GM12892 (cell line): ENCODE measurements around the gene CHST3.

Experiments
- DNase-seq: peaks from one replicate; pipeline ENCODE4 v3.0.0; 2011; ENCODE audit not compliant: insufficient read length
- FAIRE-seq: peaks from 2 replicates; lab custom pipeline; 2011; peaks lifted over from hg19 to GRCh38; lab: Jason Lieb, UNC
- POLR2A ChIP-seq: IDR thresholded peaks from 2 replicates; pipeline ENCODE4 v1.6.1; 2011; ENCODE audit warnings: low read depth, low read length, control low read depth
- POLR2AphosphoS5 ChIP-seq: IDR thresholded peaks from 2 replicates; pipeline ENCODE4 v1.6.1; 2011; ENCODE audit warnings: low read depth, low read length, control low read depth
- TAF1 ChIP-seq: IDR thresholded peaks from 2 replicates; pipeline ENCODE4 v1.6.1; 2011; ENCODE audit warnings: low read depth, mild to moderate bottlenecking, control low read depth, low read length, borderline replicate concordance

The CHST3 gene

DNA sequence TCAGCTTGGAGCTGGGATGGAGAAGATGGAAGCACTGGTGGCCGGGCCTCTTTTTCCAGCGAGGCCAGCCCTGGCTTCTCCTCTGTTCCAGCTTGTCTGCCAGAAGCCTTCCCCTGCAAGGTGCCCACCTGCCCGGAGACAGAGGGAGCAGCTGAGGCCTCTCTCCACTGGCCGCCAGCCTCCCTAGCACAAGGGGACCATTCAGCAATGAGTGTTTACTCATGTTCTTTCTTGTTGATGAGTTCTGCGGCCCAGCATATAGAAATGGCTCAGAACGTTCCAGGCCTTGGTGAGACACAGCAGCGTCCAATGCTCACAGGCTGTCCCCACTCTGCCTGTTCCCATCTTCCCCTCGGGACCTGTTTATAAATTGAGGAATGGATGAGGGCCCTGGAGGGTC is 47.3 kb downstream of the CHST3 start:
- no peak for FAIRE-seq
- TF ChIP-seq TAF1 (no peak), POLR2A (no peak), POLR2AphosphoS5 (no peak)
- DNase-seq: no peak

DNA sequence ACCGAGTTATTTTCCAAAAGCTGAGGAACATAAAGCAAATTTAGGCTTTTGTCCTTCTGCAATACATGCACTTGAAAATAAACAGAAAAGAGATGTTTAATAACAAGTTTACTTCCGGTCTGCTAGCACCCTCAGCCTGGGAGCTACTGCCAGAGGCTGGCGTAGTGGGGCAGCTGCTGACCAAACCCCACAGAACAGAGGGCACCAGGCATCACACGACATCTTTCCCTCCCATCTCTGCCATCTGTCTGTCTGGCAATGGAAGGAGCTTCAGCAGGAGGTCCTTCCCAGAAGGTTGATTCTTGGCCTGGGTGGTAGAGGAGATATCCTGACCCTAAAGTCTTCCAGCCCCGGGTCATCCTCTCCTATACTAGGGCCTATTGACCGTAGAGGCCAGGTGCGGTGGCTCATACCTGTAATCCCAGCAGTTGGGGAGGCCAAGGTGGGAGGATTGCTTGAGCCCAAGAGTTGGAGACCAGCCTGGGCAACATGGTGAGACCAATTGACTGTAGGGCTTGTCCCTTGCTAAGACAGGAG is 47.8 kb downstream of the CHST3 start:
- DNase-seq (no peak), FAIRE-seq (no peak)
- TF ChIP-seq POLR2AphosphoS5: no peak
- TF ChIP-seq TAF1: no peak
- TF ChIP-seq POLR2A: no peak

DNA sequence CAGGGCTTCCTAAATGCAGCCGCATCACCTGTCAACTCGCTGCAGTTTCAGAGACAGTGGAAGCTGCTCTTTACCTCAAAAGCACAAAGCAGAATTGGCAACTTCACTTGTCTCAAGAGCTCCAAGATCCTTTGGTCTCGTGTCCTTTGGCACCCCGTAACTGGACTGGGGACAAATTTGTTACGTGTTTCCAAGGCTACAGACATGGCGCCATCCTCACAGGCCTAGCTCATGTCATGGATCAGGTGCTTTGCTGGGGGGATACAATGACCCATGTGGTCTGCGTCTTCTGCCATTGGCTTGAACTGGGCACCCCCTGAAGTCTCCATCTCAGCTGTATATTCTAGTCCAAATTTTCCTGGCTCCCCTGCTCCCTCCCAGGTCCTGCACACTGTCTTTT is 48.6 kb downstream of the CHST3 start:
- FAIRE-seq (no peak), DNase-seq (no peak)
- TF ChIP-seq POLR2AphosphoS5 (no peak), POLR2A (no peak), TAF1 (no peak)

DNA sequence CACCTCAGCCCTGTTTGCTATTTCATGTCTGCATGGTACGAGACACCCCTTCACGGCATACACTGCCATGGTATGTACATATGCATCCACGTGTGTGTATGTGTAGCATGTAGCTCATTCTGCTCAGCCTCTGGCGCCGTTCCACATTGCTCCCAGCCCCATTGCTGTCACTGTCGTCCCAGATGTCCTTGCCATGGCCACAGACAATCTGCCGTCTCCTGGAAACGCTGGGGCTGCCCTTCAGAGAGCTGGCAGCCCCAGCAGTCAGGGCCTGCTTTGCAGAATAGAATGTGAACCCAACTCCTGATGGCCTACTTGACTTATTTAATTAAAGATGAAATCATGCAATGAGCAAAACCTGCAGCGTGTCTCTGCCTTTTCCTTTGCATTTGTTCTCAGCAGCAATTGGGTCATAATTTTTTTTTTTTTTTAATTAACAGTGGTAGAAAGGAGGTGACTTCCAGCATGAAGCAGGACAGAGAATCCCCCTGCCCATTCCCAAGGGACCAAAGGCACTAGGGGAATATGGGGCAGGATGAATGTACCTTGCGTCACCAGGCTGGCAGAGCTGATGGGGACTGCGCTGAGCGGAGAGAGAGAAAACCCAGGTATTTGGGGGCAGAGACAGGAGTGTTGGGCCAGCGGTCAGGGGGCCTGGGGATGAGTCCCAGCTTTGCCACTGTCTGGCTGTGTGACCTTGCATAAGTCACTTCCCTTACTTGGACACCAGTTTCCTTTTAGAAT is 49.2 kb downstream of the CHST3 start:
- TF ChIP-seq POLR2AphosphoS5: no peak
- no peak for TF ChIP-seq TAF1
- TF ChIP-seq POLR2A: no peak
- no peak for FAIRE-seq
- DNase-seq: no peak

DNA sequence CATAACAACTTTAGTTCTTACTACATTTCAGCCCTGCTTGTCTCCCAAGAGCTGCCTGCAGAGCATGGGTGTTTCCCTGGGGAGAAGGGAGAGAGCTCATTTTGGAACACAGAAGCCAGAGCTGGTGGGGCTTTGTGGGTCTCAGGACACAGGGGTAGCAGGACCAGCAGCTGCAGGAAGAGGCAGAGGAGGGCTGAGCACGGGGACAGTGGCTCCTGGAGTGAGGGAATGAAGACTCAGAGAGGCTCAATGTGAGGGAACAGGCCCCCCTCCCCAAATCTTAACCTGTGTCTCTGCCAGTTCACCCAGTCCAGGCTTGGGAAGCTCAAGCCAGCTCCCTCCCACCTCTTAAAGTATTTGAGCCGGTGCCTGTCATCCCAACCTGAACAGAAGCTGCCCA is 50.0 kb downstream of the CHST3 start:
- no peak for TF ChIP-seq POLR2A
- no peak for TF ChIP-seq POLR2AphosphoS5
- TF ChIP-seq TAF1: no peak
- no peak for FAIRE-seq

DNA sequence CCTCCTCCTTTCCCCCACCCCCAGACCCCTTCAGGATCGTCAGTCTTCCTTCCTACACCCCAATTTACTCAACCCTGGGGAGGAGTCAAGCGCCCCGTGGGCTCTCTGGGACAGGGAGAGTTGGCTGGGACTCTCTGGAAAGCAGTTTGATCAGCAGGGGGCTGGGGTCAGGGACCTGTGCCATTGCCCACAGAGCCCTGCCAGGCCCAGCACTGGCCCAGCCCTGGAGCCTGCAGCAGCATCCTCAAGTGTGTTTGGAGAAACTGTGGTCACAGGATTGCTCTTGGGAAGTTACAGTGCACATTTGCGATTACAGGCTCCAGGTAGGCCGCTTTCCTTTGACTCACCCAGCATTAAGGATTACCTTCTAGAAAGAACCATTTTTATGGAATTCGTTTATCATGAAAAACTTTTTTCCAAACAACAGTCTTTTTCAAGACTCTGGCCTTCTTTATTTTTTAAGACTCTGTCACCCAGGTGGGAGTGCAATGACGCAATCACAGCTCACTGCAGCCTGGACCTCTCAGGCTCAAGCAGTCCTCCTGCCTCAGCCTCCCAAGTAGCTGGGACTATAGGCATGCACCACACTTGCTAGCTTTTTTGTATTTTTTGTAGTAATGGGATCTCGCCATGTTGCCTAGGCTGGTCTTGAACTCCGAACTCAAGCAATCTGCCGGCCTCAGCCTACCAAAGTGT is 50.7 kb downstream of the CHST3 start:
- FAIRE-seq (no peak), DNase-seq (no peak)
- no peak for TF ChIP-seq POLR2A
- no peak for TF ChIP-seq POLR2AphosphoS5
- TF ChIP-seq TAF1: no peak

More for the DNA sequence above, 50.0 kb downstream of the CHST3 start:
- no peak for DNase-seq

DNA sequence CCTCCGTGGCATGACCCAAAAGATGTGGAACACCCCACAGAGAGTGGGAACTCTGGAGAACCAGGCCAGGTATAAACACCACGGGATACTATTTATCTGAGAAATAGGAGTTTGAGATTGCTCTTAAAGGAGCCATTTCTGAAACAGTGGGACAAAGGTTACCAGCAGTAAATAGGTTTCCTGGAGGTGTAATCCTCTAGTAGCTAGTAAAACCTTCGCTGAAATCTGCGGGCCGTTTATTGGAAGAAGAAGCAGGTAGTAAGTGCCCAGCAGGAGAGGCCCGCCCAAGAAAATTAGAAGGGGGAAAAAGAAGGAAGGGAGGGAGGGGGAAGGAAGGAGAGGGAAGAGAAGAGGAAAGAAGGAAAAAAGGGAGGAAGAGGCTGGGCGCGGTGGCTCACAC is 51.6 kb downstream of the CHST3 start:
- TF ChIP-seq POLR2A (no peak), POLR2AphosphoS5 (no peak), TAF1 (no peak)
- no peak for DNase-seq
- FAIRE-seq: no peak

DNA sequence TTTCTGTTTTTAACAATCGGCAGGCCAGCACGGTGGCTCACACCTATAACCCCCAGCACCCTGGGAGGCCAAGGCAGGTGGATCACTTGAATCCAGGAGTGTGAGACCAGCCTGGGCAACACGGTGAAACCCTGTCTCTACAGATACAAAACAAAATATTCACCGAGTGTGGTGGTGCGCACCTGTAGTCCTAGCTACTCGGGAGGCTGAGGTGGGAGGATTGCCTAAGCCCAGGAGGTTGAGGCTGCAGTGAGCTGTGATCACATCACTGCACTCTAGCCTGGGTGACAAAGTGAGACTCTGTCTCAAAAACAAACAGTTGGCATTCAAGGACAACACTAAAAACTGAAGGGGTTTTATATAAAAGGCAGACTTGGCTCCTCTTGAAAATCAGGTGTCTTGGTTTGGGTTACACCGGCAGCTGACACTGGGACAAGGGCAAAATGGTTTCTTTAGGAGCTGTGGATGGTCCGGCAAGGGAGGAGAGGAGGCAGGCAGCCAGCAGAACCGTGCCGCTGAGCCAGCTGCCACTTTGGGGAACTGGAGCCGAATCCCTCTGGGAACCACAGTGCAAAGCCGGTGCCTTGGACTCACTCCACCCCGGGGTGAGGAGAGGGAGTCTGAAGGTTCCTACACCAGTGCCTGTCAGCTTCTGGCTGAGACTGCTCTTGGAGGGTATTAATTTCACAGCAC is 52.6 kb downstream of the CHST3 start:
- DNase-seq (no peak), FAIRE-seq (no peak)
- no peak for TF ChIP-seq POLR2A
- TF ChIP-seq TAF1: no peak
- no peak for TF ChIP-seq POLR2AphosphoS5

DNA sequence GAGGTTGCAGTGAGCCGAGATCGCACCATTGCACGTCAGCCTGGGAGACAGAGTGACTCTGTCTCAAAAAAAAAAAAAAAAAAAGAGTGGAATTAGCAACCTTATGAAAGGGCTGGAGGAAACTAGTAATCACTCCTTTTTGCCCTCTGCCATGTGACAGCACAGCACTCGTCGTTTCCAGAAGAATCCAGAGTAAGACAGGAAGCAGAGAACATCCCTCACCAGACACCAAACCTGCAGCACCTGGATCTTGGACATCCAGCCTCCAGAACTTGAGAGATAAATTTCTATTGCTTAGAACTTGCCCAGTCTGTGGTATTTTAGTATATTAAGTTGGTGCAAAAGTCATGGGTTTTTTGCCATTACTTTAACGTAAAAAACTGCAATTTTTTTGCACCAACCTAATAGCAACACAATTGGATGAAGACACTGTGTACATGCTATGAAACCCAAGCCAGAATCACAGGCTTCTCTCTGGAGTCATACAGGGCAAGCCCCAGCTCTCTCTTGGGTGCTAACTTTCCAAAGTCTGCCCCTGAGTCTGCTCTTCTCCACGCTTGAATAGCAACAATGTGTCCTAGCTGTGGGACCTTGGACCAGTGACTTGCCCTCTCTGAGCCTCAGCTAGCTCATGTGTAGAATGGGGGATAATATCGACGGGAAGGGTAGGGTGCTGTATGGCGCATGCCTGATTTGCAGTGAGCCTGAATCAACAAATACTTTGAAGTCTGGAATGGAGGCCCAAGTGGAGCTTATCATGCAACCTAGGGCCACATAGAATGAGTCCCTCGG is 55.1 kb downstream of the CHST3 start:
- FAIRE-seq (no peak), DNase-seq (no peak)
- no peak for TF ChIP-seq POLR2A
- TF ChIP-seq TAF1: no peak
- TF ChIP-seq POLR2AphosphoS5: no peak

DNA sequence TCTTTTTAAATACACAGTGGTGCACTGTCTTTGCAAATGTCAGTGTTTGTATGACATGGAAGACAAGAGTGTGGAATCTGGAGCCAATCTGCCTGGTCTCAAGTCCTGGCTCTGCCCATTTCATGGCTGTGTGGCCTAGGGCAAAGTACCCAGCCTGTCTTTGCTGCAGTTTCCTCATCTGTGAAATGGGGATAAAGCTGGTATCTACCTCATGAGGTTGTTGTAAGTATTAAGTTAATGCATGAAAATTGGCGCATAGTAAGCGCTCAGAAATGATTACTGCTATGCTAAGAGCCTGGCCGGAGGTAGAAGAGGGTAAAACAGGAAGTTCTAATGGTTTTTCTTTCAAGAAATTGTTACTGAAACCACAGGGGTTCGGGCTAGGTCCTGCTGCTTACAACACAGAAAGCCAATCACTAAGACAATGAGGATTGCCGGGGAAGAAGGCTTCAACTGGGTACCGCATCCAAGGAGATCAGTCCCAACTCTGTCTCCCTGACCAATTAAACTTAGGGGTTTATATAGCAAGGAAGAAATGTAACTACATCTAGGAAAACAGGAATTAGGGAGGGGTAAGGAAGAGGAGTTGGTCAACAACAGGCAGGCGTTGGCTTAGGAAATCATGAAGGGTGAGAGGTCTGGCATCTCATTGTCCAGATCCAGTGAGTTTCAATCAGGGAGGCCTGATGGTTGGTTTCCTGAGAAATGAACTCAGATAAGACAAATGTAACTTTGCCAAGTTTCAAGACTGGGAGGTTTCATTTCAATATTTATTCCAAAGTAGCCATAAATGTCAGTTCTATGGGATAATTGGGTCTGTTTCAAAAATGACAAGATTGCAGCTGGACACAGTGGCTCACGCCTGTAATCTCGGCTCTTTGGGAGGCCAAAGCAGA is 57.0 kb downstream of the CHST3 start:
- FAIRE-seq (no peak), DNase-seq (no peak)
- TF ChIP-seq POLR2A (no peak), TAF1 (no peak), POLR2AphosphoS5 (no peak)
